GM08714 (cell line): ENCODE results near the gene CCT8.

Experiments
- H3K4me3 ChIP-seq: fragments of 200-500 bp; sonication (Bioruptor generic); 2 replicates; pipeline ENCODE4 v1.5.1; 2014; ENCODE audit warnings: mild to moderate bottlenecking, low read length, inconsistent platforms
- ZNF274 ChIP-seq: IDR thresholded peaks from 2 replicates; pipeline ENCODE4 v1.6.1; 2012; ENCODE audit warnings: mild to moderate bottlenecking, low read depth, low read length

Gene CCT8

GRCh38 chr21:29073222-29074006, at the start of gene CCT8:
CCT8 (minus strand) TSS chr21:29073648; CDS start chr21:29073590, 58 bp downstream.
- H3K4me3 ChIP-seq, result peak within 1 kb of the TSS; percentile 98
- TF ChIP-seq ZNF274, result no peak

- no peak overlapping the region for H3K4me3 ChIP-seq
- TF ChIP-seq ZNF274, result no peak
These were observed 48.3 kb upstream of the CCT8 start for GRCh38 chr21:29121759-29122158.

- H3K4me3 ChIP-seq, result no peak overlapping the region
- TF ChIP-seq ZNF274, result no peak
These were observed 44.0 kb upstream of the CCT8 start for GRCh38 chr21:29117372-29117955.

GRCh38 chr21:29115899-29116298, 42.5 kb upstream of the CCT8 start:
- no peak for TF ChIP-seq ZNF274
- no peak overlapping the region for H3K4me3 ChIP-seq

GRCh38 chr21:29114765-29115500, 41.5 kb upstream of the CCT8 start:
- TF ChIP-seq ZNF274, result no peak

GRCh38 chr21:29105218-29105617, 31.8 kb upstream of the CCT8 start:
- no peak for TF ChIP-seq ZNF274

More at GRCh38 chr21:29114765-29115500, 41.5 kb upstream of the CCT8 start:
- no peak overlapping the region for H3K4me3 ChIP-seq

GRCh38 chr21:29104239-29104708, 30.8 kb upstream of the CCT8 start:
- no peak overlapping the region for H3K4me3 ChIP-seq
- TF ChIP-seq ZNF274, result no peak

More at GRCh38 chr21:29105218-29105617, 31.8 kb upstream of the CCT8 start:
- no peak overlapping the region for H3K4me3 ChIP-seq

GRCh38 chr21:29102791-29103257, 29.4 kb upstream of the CCT8 start:
- TF ChIP-seq ZNF274, result no peak
- no peak overlapping the region for H3K4me3 ChIP-seq

GRCh38 chr21:29098156-29098555, 24.7 kb upstream of the CCT8 start:
- H3K4me3 ChIP-seq, result no peak overlapping the region
- no peak for TF ChIP-seq ZNF274

- TF ChIP-seq ZNF274, result no peak
- H3K4me3 ChIP-seq, result no peak overlapping the region
These were observed 23.0 kb upstream of the CCT8 start for GRCh38 chr21:29096218-29097015.

- H3K4me3 ChIP-seq, result no peak overlapping the region
- no peak for TF ChIP-seq ZNF274
These were observed 18.9 kb upstream of the CCT8 start for GRCh38 chr21:29092102-29092959.

GRCh38 chr21:29091033-29091432, 17.6 kb upstream of the CCT8 start:
- TF ChIP-seq ZNF274, result no peak
- H3K4me3 ChIP-seq, result no peak overlapping the region
